GM12872 (cell line): ENCODE data around the gene NEDD4L.

ENCODE experiments used
- TF ChIP-seq, protein P1 (sequence below): IDR thresholded peaks from 3 replicates; pipeline ENCODE4 v1.5.1; 2011; ENCODE audit warnings: low read depth, mild to moderate bottlenecking, low read length, moderate library complexity; ENCODE audit not compliant: insufficient read depth

NEDD4L gene

DNA sequence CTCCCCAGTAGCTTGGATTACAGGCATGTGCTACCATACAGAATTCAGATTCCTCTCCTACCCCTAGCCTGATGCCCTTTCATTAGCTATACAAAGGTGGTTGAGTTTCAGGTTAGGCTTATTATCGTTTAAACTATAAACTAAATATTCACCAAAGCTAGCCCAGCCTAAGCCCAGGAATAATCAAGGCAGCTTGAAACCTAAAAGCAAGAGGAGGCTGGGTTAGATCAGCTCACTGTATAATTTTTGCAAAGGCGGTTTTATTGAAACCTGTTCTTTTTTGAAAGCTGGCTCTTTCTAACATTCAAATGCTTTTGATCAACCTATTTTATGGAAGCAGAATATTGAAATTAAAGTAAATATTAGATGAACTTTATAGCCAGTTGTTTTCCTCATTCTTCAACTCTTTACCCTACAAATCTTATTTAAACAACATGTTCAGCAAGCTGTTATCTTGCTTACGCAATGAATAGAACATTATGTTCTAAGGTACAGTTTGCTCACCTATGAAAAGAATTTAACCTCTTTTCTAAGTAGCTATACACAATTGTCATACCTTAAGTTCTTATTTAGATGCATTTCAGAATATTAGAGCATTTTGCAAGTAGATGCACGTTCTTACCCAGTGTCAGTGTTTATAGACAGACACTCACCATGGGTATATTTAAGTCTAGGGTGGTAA is 241.6 kb downstream of the NEDD4L start:
- TF ChIP-seq, protein P1, sequence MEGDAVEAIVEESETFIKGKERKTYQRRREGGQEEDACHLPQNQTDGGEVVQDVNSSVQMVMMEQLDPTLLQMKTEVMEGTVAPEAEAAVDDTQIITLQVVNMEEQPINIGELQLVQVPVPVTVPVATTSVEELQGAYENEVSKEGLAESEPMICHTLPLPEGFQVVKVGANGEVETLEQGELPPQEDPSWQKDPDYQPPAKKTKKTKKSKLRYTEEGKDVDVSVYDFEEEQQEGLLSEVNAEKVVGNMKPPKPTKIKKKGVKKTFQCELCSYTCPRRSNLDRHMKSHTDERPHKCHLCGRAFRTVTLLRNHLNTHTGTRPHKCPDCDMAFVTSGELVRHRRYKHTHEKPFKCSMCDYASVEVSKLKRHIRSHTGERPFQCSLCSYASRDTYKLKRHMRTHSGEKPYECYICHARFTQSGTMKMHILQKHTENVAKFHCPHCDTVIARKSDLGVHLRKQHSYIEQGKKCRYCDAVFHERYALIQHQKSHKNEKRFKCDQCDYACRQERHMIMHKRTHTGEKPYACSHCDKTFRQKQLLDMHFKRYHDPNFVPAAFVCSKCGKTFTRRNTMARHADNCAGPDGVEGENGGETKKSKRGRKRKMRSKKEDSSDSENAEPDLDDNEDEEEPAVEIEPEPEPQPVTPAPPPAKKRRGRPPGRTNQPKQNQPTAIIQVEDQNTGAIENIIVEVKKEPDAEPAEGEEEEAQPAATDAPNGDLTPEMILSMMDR: no peak

DNA sequence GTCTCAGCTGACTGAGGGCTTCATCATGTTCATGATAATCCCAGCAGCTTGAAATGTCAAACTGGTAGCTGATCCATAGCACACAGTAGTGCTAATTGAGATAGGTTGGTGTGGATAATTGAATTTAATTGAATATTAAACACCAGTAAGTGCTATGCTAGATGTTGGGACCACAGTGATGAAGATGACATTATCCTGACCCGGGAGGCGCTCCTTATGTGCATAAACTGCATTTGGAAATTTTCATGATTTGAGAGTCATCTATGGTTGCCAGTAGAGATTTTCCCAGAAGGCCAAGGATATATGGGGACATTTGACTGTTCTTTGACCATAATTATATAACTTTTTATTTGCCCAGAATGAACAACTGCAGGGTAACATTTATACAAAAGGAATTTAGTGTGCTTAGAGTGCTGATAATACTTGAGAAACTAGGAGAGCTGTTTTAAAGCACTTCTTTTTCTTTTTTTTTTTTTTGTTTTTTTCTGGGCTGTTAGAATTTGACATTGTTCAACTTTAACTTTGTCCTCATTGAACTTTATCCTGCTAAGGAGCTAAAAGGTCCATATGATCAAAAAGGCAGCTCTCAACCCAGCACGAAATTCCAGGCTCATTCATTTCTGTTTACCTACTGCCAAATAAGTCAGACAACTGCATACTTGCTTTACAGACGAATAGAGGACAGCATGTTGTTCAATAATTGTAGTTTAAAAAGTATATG is 242.8 kb downstream of the NEDD4L start:
- TF ChIP-seq, protein P1: no peak

DNA sequence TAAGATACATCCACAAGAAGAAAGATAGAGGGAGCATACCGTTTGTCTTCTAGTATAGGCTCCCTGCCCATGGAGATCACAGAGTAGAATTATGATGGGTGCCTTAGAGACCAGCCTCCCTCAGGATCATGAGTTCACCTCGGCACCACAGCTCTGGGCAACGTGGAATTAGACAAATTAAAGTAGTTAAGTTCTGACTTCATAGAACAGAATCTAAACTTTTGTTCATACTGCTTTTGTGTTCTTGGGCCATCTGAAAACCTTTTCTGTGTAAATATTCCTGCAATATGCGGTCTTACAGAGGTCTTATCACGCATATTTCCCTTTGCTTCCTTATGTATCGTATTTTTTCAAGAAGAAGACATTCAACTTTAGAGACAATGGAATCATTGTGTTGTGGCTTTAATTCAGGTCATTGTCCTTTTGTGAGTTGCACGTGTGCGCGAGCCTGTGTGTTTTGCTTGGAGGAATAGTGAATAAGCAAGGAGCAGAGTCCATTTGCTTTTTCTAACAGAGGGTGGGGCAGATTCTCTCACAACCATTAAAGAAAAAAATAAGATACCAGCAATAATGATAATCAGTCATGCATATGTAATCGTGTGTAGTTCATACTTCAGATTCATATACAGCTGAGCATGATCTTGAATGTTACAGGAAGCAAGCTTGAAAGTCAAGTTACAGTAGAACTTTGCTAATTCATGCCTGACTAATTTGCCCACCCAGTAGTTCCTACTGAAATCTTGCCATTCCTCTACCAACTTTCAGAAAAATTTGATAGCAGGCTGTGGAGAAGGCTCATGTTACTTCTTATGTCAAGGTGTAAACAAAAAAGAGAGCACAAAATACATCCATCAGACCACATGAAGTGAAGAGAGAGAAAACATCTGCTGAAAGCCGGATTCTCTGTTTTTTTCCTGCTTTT is 243.6 kb downstream of the NEDD4L start:
- TF ChIP-seq, protein P1: no peak

DNA sequence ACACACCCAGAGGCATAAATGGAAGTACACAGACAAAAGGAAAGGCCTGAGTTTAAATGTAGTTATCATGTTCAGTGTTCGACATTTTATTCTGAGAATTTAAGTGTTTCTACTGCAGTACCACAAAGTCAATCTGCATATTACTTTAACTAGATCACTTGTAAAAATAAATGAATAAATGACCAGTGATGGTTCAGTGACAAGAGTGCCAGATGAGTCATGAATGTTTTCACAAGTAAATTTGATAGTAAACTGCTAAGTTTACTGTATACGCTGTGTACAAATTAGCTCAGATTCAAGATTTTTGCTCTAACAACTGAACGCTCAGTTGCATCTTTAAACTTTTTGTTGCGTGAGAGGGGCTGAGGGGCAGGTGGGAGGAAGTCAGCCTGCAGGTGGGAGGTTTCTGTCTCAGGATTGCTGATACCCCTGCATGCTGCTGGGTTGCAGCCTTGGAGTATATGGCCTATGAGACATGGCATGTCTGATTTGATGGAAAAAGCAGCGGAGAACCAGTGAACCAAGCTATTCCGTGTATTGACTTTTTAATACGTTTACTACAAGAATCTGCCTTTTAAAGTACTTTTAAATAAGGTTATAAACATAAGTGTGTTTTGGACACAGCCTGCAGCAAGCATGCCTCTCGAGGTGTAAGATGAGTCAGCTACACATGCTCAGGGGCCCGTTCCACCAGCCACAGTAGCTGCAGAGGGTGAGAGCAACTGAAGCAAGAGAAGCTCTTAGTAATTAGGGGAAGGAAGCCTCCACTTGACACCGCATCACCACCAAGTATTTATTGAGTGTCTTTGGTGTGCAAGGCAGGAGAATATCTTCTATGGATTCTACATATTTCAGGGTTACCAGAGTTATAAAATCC is 245.1 kb downstream of the NEDD4L start:
- TF ChIP-seq, protein P1: no peak

DNA sequence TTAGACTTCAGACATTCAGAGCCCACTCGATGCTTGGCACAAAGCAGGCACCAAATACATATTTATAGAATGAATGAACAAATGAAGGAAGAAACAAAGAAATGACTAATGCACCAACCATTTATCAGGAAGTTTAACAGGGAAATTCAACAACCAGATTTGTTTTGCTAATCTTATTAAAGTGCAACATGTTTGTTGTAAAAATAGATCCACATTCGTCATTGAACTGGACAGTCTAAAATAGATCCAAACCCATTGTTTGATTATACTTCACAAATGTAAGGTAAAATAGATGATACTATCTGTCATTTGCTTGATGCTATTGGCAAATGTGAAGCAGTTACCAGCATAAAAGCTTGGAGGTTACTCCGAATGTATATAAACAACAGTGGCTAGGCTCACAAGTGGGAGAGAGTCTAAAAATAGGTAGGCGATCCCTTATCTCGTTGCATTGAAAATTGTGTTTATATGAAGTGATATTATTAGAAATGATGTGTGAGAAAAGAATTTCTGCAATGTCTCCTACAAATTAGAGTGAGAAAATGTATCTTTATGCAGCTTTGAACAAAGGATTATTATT is 246.2 kb downstream of the NEDD4L start:
- TF ChIP-seq, protein P1: no peak

DNA sequence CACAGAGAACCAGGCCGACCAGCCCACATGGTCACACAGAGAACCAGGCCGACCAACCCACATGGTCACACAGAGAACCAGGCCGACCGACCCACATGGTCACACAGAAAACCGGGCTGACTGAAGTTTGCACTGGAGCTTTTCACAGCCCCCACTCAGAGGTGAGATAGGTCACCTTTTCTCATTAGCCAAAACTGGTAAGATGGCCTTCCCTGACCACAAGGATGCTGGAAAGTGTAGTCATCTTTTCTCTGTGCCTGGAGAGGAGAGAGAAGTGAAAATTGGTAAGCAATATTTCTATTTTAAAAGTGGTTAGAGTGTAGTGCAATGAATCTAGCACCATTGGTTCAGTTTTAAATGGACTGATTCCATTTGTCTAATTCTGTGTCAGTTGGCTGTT is 247.1 kb downstream of the NEDD4L start:
- TF ChIP-seq, protein P1: no peak
